Natural killer cell (primary cell): ENCODE results near the gene ARHGAP33. TPM values are rescaled to one million over a fixed set of nuclear protein-coding genes. Genes with fewer than 3 reads are reported as not detected.

Source experiments
- ATAC-seq, 3 donors: fragments of 150-1000 bp in 2 of 3; fragments of 200-7000 bp in 1 of 3; cut with Tn5 transposase; 1 replicate in 1 of 3; 2 replicates in 2 of 3; pipeline ENCODE4 v1.10.0; 2021; ENCODE audit warnings: mild to moderate bottlenecking in 2 of 3, moderate library complexity in 2 of 3
- DNase-seq, 2 donors: peaks; one replicate each; pipeline versions ENCODE4 v3.0.0 to v3.0.0-alpha.2; 2013 to 2021; ENCODE audit warnings: mixed read lengths in 1 of 2
- H3K27ac ChIP-seq: one replicate; pipeline ENCODE4 v1.5.1; 2013; ENCODE audit warnings: mild to moderate bottlenecking, low read length
- H3K27me3 ChIP-seq: one replicate; pipeline ENCODE4 v1.6.1; 2013; ENCODE audit warnings: low read length; ENCODE audit not compliant: control insufficient read depth, insufficient read depth
- H3K36me3 ChIP-seq: one replicate; pipeline ENCODE4 v1.6.1; 2013; ENCODE audit warnings: low read length; ENCODE audit not compliant: control insufficient read depth, insufficient read depth
- H3K4me1 ChIP-seq: one replicate; pipeline ENCODE4 v1.6.1; 2013; ENCODE audit warnings: low read length; ENCODE audit not compliant: control insufficient read depth, insufficient read depth
- H3K4me3 ChIP-seq: one replicate; pipeline ENCODE4 v1.5.1; 2013; ENCODE audit warnings: low read length
- H3K9me3 ChIP-seq: one replicate; pipeline ENCODE4 v1.6.1; 2013; ENCODE audit warnings: low read length; ENCODE audit not compliant: control insufficient read depth, insufficient read depth
- H3K27ac Mint-ChIP-seq, 2 donors: one replicate each; pipeline ENCODE4 v1.8.0; 2022; ENCODE audit warnings: mild to moderate bottlenecking in 2 of 2, mixed read lengths in 2 of 2, moderate library complexity in 1 of 2
- H3K27me3 Mint-ChIP-seq, 2 donors: one replicate each; pipeline ENCODE4 v1.8.0; 2022; ENCODE audit warnings: low read depth in 2 of 2, mixed read lengths in 2 of 2
- H3K36me3 Mint-ChIP-seq: one replicate; pipeline ENCODE4 v1.8.0; 2022; ENCODE audit warnings: mixed read lengths
- H3K4me1 Mint-ChIP-seq, 2 donors: one replicate each; pipeline ENCODE4 v1.8.0; 2022; ENCODE audit warnings: mixed read lengths in 2 of 2
- H3K4me3 Mint-ChIP-seq: one replicate; pipeline ENCODE4 v1.8.0; 2022; ENCODE audit warnings: mild to moderate bottlenecking, moderate library complexity, mixed read lengths
- H3K9me3 Mint-ChIP-seq, 2 donors: one replicate each; pipeline ENCODE4 v1.8.0; 2022; ENCODE audit warnings: mixed read lengths in 2 of 2
- WGBS: methylation state at CpG from one replicate; pipeline ENCODE4 v1.1.7; 2013; ENCODE audit warnings: missing lambda C conversion rate; ENCODE audit not compliant: insufficient coverage; 5-methylcytosine and 5-hydroxymethylcytosine counted together
- intact Hi-C: fragments of 100-400 bp; cut with micrococcal nuclease; formaldehyde crosslinking; loops from one replicate; pipeline ENCODE4 v1.14.2; 2022
- total RNA-seq, 4 donors: library from RNA; stranded (reverse); fragments of 120-200 nt in 1 of 4; gene quantifications; one replicate each; pipeline versions ENCODE4 v1.2.3 to v1.2.4, GENCODE V29; 2013 to 2022
- TF ChIP-seq, protein P1 (sequence below): fragments of 200-600 bp; IDR thresholded peaks from one replicate; pipeline ENCODE4 v1.8.0; 2022; ENCODE audit warnings: antibody characterized with exemption

The ARHGAP33 gene, protein sequence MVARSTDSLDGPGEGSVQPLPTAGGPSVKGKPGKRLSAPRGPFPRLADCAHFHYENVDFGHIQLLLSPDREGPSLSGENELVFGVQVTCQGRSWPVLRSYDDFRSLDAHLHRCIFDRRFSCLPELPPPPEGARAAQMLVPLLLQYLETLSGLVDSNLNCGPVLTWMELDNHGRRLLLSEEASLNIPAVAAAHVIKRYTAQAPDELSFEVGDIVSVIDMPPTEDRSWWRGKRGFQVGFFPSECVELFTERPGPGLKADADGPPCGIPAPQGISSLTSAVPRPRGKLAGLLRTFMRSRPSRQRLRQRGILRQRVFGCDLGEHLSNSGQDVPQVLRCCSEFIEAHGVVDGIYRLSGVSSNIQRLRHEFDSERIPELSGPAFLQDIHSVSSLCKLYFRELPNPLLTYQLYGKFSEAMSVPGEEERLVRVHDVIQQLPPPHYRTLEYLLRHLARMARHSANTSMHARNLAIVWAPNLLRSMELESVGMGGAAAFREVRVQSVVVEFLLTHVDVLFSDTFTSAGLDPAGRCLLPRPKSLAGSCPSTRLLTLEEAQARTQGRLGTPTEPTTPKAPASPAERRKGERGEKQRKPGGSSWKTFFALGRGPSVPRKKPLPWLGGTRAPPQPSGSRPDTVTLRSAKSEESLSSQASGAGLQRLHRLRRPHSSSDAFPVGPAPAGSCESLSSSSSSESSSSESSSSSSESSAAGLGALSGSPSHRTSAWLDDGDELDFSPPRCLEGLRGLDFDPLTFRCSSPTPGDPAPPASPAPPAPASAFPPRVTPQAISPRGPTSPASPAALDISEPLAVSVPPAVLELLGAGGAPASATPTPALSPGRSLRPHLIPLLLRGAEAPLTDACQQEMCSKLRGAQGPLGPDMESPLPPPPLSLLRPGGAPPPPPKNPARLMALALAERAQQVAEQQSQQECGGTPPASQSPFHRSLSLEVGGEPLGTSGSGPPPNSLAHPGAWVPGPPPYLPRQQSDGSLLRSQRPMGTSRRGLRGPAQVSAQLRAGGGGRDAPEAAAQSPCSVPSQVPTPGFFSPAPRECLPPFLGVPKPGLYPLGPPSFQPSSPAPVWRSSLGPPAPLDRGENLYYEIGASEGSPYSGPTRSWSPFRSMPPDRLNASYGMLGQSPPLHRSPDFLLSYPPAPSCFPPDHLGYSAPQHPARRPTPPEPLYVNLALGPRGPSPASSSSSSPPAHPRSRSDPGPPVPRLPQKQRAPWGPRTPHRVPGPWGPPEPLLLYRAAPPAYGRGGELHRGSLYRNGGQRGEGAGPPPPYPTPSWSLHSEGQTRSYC
- 10 to 100 TPM; 34.4 to 39.3 (median 37.5) TPM for total RNA-seq
- 2.3 TPM for total RNA-seq (2013)

DNA sequence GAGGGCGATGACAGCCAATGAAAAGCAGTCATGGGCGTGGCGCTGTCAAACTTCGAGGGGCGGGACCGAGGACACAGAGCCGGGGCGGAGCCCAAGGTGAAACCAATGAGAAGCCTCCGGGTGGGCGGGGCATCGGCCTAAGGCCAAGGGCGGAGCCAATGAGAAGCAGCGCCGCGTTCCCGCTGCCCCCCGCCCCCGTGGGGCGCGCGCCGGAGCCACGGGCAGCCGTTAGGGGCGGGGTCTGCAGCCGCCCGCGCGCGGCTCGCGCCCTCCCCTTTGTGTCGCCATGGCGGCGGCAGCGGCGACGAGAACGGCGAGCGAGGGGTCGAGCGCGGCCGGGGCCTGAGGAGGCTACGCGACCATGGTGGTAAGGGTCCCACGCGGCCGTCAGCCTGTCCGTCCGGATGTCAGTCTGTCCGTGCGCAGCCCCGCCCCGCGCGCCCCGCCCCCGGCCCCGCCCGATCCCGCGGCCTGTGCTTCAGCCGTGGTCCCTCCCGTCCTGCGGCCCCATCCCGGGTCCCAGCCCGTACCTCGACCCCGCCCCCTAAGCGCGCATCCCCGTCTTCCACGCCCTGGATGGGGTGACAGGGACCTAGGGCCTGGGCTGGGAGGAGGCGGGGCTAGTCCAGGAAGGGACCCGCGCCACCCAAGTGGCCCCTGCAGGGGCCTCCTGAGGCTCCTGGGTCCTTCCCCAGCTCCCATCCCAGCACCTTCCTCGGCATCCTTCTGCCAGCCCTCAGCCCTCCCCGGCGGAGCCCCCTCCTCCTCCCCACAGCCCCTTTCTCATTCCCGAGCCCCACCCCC lies at the start of gene ARHGAP33:
TSS of gene ARHGAP33 (plus strand) at position 267 of the 804 bp plus-strand sequence. CDS start at position 362, 95 bp downstream.
- H3K36me3 Mint-ChIP-seq, result no peaks in the 10 kb centered on the region
- Histone ChIP-seq H3K4me1 (peaks cover 16% of the 10 kb centered on the region), H3K9me3 (no peaks in the 10 kb centered on the region), H3K27me3 (no peaks in the 10 kb centered on the region), H3K27ac (no peak within 1 kb of the TSS), H3K36me3 (no peaks in the 10 kb centered on the region), H3K4me3 (peak within 1 kb of the TSS; percentile 58)
- no peaks in the 10 kb centered on the region for H3K9me3 Mint-ChIP-seq
- no peaks in the 10 kb centered on the region for H3K27me3 Mint-ChIP-seq
- H3K4me1 Mint-ChIP-seq, result peaks cover 18 to 27% of the 10 kb centered on the region in 2 donors
- TF ChIP-seq, protein P1, sequence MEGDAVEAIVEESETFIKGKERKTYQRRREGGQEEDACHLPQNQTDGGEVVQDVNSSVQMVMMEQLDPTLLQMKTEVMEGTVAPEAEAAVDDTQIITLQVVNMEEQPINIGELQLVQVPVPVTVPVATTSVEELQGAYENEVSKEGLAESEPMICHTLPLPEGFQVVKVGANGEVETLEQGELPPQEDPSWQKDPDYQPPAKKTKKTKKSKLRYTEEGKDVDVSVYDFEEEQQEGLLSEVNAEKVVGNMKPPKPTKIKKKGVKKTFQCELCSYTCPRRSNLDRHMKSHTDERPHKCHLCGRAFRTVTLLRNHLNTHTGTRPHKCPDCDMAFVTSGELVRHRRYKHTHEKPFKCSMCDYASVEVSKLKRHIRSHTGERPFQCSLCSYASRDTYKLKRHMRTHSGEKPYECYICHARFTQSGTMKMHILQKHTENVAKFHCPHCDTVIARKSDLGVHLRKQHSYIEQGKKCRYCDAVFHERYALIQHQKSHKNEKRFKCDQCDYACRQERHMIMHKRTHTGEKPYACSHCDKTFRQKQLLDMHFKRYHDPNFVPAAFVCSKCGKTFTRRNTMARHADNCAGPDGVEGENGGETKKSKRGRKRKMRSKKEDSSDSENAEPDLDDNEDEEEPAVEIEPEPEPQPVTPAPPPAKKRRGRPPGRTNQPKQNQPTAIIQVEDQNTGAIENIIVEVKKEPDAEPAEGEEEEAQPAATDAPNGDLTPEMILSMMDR, result no peak
- peak; percentile 98 to 100 (median 99) for ATAC-seq
- under 1% methylated on average over 82 of the region's 82 CpGs for WGBS
- H3K4me3 Mint-ChIP-seq, result peak within 1 kb of the TSS; percentile 90
- peak within 1 kb of the TSS; percentile 43 to 72 for H3K27ac Mint-ChIP-seq
- peak; percentile 98 to 99 for DNase-seq
- intact Hi-C loops, result loop anchor here (1.0 kb wide), 3 partner anchors 17 to 35 kb away; partner anchors contain the start of genes PROSER3, PSENEN and U2AF1L4

- intact Hi-C loops, result no loop called here
- Mint-ChIP-seq H3K27me3 (no peaks in the 10 kb centered on the region), H3K36me3 (no peaks in the 10 kb centered on the region), H3K27ac (no peak overlapping the region), H3K4me3 (no peak overlapping the region), H3K9me3 (no peaks in the 10 kb centered on the region), H3K4me1 (peaks cover 0 to 9% of the 10 kb centered on the region in 2 donors)
- H3K4me3 ChIP-seq, result no peak overlapping the region
- peaks cover 95% of the 10 kb centered on the region for H3K36me3 ChIP-seq
- no peaks in the 10 kb centered on the region for H3K9me3 ChIP-seq
- TF ChIP-seq, protein P1, result no peak
- no peaks in the 10 kb centered on the region for H3K4me1 ChIP-seq
- no peaks in the 10 kb centered on the region for H3K27me3 ChIP-seq
- WGBS, result 96% methylated on average over 25 of the region's 25 CpGs
- ATAC-seq (no peak), DNase-seq (no peak)
- no peak overlapping the region for H3K27ac ChIP-seq
Observed at GRCh38 chr19:35727053-35727955, 48.1 kb upstream of the ARHGAP33 start.
